Activated T-cell treated with anti-CD3 and anti-CD28 coated beads for 48 hours (primary cell): ENCODE measurements around the gene SLC2A9.
"Not testable (repeated sequence)": the region's sequence is repeated elsewhere in the genome, so short reads cannot be mapped to it uniquely, and the experiment has no call there.

Experiments
- DNase-seq: peaks from one replicate; pipeline ENCODE4 v3.0.0-alpha.2; 2020; ENCODE audit warnings: low read depth

The SLC2A9 gene

DNA sequence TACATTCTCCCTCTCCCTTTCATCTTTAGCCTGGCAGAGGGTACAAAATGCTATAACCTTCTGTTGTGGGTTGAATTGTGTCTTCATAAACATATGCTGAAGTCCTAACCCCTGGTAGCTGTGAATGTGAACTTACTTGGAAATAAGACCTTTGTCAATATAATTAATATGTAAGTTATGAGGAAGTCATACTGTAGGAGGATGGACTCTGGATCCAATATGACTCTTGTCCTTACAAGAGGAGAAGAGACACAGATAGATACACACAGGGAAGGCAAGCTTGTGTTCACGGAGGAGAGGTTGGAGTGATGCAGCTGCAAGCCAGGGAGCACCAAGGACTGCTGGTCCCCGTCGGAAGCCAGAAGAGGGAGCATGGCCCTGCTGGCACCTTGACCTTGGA is 94.7 kb downstream of the SLC2A9 start:
- no peak for DNase-seq

DNA sequence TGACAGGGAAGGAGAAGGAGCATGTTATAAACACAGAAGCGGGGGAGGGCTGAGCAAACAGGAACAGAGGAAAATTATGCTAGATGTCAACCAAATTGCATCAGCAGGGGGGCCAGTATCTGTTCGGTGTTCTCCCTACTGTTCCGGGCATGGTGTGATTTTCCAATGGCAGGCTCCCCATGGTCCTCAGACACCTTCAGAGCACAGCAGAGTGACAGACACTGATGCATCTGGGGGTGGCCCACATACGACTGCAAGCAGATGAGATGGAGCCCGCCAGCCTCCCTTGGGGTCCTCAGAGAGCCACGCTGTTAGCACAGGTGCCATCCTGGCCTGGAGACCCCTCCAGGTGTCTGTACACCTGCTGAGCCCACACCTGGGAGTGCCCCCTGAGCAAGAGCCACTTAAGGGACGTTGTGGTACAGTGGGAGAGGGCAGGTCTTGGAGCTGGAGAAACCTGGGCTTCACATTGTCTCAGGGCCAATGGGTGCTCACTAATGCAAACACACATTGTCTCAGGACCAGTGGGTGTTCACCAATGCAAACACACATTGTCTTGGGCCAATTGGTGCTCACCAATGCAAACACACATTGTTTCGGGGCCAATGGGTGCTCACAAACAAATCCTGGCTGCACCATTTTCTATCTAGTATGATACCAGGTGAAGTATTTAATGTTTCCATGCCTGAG is 95.4 kb downstream of the SLC2A9 start:
- no peak for DNase-seq

DNA sequence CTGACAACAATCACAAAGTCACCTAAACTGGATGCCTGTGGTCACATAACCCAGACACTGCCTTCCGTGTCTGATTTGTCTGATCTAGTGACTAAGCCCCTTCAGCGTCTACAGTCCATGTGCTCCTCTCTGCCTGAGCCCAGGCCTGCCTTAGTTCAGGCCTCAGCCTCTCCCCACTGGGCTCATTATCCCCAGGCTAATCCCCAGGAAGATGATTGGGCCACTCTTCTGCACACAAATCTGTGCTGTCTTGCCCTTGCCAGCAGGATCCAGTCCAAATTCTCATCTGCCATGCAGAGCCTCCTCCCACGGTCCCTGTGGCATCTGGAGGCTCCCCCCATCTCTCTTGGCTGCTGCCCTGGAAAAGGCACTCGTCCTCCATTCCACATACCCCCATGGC is 96.5 kb downstream of the SLC2A9 start:
- no peak for DNase-seq

DNA sequence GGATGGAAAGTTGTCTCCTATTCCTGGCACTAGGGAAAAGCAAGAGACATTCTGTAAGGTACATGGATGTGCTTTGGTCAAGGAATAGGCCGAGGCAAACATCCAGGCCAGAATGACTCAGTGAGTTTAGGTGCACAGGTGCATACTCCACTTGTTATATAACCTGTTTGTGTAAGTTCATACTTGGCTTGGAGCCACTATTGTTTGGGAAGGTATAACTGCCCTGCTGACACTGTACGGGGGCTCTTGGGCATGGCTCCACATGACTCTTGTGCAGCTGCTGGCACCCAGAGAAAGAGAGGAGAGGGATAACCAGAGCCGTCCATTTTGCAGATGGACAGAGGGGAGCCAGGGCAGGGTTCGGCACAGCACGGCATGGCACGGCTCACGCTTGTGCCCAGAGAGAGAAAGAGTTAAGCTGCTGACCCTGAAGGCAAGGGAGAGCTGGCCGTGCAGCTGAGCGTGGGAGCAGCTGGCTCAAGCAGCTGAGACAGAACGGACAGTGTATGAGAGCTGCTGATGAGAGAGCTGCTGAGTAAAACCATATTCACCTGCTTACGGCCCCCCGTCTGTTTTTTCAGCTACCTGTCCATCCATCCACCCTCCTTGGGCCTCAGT is 98.0 kb downstream of the SLC2A9 start:
- no peak for DNase-seq

DNA sequence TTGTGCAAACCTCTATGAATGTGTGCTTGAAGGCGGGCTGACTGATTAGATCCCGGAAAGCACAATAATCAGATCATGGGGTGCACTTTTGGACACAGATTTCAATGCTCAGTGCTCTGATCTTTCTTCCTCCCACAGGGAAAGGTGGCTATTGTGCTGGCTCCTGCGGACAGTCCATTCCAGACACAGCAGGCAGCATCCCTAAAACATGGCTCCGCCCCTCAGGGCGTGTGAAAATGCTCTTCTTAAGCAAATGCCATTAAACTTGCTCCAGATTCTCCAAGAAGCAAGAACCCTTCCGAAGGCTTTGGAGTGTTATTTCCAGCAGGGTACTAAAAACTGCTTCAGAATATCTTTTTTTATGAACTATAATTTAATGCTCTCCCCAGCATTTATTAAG is 100.0 kb downstream of the SLC2A9 start:
- no peak for DNase-seq

DNA sequence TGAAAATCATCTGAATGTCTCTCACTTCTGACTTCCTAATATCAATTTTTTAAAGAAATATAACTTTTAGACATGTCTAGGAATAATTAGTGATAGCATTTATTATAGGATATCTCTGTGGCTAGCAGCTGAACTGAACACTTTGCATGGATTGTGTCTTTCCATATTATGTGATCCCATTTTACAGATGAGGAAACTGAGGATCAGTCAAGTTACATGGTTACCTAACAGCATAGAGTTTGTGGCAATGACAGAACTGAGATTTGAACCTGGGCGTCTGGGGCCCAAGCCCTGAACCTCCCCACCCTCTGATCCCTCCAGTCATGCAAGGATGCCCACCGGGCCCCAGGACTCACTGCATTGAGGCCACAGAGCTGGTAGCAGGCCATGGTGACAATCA is 101.3 kb downstream of the SLC2A9 start:
- DNase-seq, result no peak

DNA sequence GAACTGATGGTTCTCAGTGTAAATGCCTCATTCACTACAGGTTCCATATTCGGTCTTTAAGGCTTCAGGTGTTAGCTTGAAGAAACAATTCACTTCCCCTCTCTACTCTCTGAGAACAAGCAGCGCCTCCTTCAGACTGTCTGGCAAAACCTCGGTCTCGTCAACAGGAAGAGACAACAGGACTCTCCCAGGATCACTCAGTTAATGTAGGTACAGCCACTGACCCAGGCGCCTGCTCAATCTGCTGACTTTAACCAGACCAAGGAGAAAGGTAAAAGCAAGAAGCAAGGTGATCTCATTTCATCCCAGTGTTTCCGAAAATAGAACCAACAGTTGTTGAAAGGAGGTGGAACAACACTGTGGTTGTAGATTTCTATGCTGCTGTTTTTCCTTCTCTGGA is 102.2 kb downstream of the SLC2A9 start:
- DNase-seq, result no peak

DNA sequence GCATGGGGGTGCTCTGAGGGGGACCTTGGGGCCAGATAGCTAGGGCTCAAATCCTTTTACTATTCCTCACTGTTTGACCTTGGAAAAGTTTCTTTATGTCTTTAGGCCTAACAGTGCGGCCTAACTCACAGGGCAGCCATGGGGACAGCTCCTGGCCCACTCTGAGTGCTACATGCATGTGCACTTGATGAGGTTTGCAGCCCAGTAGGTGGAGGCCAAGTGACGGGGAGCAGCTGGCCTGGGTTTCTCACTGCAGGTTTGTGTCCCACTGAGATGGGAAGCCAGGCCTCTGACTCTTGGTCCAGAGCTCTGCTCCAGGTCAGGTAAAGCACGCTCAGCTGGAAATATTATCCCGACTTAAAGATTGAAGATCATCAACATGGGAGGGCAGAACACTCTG is 102.8 kb downstream of the SLC2A9 start:
- DNase-seq, result no peak

DNA sequence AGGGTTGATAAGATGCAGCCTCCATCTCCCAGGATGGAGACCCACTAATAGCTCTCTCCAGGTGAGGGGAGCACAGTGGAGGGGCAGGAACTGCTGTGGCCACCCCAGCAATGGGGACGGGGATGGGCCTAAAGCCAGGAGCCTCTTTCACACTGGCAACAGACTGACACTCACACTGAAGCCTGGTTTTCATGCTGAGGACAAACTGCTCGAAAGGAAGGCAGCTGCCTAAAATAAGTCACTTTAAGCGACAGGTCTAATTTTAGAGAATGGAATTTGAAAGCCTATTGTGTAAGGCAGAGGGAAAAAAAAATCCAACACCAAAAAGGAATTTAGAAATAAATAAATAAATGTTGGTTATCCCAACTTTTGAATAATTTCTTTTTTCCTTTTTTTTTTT is 104.4 kb downstream of the SLC2A9 start:
- no peak for DNase-seq

DNA sequence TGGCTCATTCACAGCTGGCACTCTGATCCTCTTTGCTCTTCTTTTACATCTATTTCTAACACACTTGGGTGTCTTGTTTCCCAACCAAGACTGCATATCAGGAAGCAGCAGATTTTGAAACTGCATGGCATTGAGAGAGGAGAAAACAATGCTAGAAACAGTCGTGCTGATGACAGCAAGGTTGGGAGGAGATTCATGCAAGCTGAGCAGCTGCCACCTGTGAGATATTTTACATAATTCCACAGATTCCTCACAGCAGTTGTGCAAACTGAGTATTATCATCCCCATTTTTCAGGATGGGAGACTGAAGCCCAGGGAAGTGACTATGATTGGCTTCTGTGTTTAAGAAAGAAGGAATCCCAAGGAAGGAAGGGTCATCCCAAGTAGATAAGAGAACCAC is 105.0 kb downstream of the SLC2A9 start:
- DNase-seq, result no peak

DNA sequence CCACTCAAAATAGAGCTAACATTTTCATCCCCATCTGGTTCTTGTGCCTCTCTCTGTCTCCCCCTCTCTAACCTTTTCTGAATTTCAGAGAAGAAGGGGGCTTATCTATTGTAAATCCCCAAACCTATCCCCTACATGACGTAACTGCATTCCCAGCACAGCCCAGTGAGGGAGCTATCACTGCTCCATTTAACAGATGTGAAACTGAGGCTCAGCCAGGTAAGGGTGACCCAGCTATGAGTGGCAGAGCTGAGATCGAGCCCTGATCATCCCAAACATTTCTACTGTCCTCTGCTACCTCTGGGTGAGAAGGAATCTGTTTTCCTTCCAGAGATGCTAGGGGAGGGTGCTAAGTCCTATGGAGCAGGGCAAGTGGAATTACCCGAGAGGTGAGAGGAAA is 107.5 kb downstream of the SLC2A9 start:
- DNase-seq, result no peak

DNA sequence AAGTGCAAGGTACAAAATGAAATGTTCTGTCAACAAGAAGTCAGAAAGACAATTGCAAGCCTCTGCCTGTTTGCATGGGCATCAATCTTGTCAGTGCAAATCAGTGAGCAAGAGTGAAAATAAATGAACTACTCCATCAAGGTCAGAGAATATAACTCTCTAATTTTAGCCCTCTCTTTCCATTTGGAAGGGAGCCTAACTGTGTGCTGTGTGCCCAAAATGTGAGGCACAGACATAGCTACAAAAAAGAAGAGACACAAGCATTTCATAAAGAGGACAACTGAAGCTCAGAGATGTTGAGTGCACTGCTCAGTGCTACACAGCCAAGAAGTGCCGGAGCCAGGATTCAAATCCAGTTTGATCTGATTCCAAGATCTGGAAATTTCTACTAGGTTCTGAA is 114.3 kb downstream of the SLC2A9 start:
- DNase-seq, result no peak

DNA sequence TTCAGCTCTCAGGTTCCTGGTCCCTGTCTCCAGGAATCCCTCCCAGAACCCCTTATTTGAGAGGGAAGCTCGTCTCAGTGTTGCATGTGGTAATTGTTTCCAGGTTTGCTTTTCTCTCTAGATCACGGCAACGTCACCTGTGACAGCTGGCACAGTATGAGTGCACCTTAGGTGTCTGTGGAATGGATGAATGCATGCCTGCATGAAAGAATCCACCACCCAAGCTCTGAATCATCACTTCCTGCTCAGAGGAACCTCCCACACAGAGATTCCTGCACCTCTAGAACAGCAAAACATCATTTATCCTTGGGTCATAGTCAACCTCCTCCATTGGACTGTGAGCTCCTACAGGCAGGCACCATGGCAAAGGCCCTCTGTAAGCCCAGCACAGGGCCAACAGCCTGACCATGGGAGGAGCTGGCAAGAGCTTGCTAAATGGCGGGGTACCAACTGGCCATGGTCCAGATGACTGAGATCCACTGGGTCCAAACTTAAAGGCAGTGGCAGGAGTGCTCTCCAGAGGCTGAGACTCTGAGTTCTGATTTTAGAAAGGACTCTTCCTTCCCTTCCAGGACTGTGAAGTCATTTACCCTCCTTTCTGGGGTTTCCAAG is 116.2 kb downstream of the SLC2A9 start:
- no peak for DNase-seq

DNA sequence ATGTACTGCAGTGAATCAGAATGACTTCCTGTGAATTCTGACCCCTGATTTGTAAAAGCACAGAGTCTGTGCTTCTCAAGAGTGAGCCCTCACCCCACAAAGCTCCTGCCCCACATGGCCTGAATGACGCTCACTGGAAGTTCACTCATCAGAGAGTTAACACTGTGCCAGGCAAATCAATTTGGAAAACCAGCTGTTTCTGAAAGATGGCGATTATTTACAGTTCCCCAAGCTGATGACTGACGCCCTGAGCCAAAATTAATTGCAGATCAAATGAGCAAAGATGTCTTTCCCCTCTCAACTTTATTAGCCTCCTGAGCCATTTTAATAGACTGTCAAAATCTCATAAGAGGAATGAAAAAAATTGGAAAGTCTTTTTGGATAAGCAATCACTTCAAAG is 118.0 kb downstream of the SLC2A9 start:
- DNase-seq, result no peak

DNA sequence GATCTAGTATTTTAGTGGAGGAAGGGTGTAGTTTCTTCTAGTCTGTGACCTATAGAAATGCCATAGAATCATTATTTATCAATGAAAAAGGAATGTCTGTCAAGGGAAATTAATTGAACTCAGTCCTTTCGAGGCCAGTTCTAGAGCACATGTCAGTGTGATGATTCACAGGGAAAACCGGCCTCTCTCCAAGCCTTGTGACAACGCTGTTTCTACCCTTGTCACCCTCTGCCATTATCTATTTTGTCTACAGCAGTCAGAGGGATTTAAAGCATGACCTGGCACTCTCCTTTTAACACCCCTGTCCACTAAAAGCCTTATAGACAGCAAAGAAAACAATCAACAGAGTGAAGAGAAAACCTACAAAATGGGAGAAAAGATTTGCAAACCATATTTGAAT is 120.0 kb downstream of the SLC2A9 start:
- no peak for DNase-seq

DNA sequence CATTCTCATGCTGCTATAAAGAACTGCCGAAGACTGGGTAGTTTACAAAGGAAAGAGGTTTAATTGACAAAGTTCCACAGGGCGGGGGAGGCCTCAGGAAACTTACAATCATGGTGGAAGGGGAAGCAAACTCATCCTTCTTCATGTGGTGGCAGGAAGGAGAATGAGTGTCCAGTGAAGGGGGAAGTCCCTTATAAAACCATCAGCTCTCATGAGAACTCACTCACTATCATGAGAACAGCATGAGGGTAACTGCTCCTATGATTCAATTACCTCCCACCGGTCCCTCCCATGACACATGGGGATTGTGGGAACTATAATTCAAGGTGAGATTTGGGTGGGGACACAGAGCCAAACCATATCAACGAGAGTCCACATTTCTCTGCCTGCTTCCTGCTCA is 120.7 kb downstream of the SLC2A9 start:
- not testable (repeated sequence) for DNase-seq

DNA sequence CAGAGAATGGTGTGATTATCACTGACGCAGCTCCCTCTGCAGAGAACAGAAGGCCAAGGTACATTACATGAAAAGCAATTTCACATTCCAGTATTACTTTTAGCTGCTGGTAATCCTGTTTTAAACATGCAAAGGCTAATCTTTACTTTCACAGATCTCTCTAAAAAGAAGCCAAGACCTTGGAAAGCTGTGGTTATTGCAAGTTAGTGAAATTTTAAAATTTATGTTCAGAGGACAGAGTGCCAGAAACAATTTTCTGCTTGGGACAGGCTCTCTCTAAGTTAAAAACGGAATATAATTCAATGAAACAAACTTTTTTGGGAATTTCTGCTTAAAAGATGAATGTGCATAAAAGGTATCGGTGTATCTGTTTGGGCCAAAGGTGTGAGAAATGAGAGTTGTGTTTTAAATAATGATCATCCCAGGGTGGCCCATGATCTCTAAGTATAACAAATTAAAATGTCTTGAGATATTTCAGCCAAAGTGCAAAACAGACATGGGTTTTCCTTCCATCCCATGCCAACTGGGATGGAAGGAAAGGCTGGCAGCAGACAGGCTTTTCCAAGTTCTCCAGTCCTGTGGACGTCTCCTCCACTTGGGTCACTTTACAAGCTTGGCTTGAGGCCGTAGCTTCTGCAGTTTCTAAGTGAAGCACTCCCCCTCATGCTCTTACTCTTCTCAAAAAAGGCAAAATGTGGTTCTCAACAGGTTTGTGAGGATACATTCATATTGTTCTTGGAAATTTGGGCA is 121.8 kb downstream of the SLC2A9 start:
- no peak for DNase-seq

DNA sequence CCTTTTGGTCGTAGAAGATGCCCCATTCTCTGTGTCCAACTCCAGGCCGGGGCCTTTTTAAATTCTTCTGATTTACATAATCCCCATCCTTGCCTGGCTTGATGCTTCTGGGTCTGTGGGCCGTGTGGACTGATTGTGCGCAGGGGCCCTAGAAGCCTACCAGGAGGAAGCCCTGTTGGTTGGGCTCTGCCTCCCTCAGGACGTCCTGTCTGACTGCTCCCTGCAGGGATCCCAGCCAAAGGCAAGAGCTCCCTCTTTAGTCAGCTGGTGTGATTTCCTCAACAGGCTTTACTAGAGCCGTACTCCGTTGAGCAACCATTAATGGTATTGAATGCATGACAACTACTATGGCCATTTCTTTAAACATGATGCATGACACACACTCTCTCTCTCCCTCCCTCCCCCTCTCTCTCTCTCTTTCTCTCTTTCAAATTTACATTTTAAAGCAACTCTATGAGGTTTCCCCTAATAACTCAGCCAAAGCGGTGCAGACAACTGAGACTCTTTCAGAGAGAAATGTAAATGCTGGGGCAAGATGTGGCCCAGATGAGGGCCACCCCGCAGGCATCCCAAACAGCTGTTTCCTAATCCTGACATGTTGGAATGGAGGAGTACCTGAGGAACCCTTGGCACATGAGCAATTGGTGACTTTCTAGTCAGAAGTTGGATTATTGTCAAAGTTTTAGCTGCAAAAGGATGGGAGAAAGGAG is 122.5 kb downstream of the SLC2A9 start:
- DNase-seq, result no peak

DNA sequence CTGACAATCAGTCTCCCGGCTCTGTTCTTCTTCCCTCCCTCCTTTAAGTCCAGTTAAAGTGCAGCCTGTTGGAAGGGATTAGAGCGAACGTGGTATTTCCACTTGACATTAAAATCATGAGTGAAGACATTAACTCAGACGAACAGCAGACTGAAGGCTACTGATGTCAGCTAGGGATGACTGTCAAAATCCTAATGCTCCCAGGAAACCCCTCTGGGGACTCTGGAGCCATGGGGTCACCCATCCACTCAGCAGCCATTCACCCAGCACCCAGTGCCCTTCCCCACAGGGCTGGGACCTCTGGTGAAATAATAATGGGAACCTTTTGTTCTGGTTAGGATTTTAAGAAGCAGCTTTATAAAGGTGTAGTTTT is 126.0 kb downstream of the SLC2A9 start:
- no peak for DNase-seq

DNA sequence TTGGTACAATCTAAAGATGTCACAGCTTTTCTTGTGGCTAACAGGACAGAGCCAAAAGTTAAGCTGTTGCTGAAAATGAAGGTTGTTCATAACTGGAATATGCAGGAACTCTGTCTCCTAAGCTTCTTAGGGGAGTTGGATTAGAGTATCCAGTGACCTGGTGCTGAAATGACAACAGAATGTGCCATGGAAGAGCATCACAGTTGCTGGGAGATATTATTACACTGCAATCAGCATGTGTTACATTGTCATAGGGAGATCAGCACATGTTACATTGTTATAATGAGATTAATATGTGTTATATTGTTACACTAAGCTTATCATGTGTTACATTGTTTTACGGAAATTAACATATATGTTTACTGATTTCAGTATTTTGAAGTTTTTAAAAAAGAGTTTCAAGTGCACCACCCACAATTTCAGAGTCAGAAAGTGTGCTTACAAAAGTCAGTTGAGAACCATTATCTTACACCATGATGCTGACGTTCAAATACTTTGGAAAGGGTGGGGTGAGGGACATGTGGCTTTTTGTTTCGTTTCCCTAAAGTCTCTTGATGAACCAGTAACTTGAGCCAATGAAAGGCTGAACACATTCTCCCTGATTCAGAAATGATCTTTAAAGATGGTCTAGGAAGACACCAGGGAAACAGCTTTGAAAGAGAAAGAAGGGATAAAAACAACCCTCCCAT is 126.5 kb downstream of the SLC2A9 start:
- DNase-seq, result no peak

DNA sequence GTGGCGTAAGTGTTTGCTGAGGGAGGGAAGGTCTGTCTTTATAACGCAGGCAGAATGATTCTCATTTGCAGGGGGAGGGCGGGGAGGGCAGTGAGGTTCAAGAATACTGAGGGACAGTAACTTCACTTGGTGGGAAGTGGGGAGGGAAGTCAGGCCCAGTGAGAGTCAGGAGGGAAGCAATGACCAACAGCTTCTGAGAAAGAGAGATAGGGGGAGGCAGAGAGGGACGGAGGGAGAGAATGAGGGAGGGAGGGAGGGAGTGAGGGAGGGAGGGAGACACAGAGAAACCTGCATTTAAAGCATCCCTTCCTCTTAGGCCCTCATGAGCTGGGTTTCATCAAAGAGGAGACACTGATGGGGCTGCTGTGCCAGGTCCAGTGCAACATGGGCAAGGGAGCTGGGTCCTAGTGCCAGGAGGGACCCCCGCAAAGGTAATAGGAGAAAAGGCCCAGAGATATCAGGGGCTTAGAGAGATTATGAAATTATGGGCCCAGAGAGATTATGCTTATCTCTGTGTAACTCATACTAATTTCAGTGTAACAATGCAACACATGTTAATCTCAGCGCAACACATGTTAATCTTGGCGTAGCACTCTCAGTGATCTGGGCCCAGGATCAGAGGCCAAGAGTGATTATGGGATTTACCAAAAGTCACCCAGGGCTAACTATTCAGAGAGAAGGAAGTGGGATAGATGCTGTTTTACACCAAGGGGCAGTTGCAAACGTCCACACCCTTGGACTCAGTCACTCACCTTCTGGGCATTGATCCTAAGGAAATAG is 127.8 kb downstream of the SLC2A9 start:
- no peak for DNase-seq
